A673 (cell line): Measurements from ENCODE around the gene DCAF8L2. TPM values are rescaled to one million over a fixed set of nuclear protein-coding genes. Genes with fewer than 3 reads are reported as not detected.
"Not testable (repeated sequence)": the region's sequence is repeated elsewhere in the genome, so short reads cannot be mapped to it uniquely, and the experiment has no call there.

ENCODE experiments used
- Bru-seq: library from RNA; stranded (reverse); fragments of 400-500 nt; gene quantifications from one replicate; lab custom pipeline; 2021; lab: Mats Ljungman, UMichigan
- BruChase-seq, 2 experiments: library from RNA; stranded (reverse); fragments of 400-500 nt; gene quantifications; one replicate each; lab custom pipeline; 2021; lab: Mats Ljungman, UMichigan
- BruUV-seq: library from RNA; stranded (reverse); fragments of 400-500 nt; replicated peaks from 2 replicates; lab custom pipeline; 2021; lab: Mats Ljungman, UMichigan
- CTCF ChIA-PET: fragments of 300-600 bp; sonication (Branson Sonifier 250); formaldehyde crosslinking; loops from one replicate; lab custom pipeline; 2022; ENCODE audit warnings: antibody characterized with exemption; lab: Charles Lee
- POLR2A ChIA-PET: fragments of 300-600 bp; sonication (Branson Sonifier 250); formaldehyde crosslinking; loops from one replicate; lab custom pipeline; 2022; ENCODE audit warnings: antibody characterized with exemption; ENCODE audit not compliant: low non-redundant PET; lab: Charles Lee
- DNase-seq: peaks from one replicate; pipeline ENCODE4 v3.0.0-alpha.2; 2015; ENCODE audit warnings: low spot score
- H3K27ac ChIP-seq: fragments of 200-600 bp; sonication (generic); 2 replicates; pipeline ENCODE4 v1.5.1; 2016; ENCODE audit warnings: mixed run types, low read depth, mild to moderate bottlenecking, mixed read lengths, antibody characterized with exemption, low read length; ENCODE audit not compliant: poor library complexity, severe bottlenecking
- H3K27me3 ChIP-seq: fragments of 200-600 bp; sonication (generic); replicated peaks from 2 replicates; pipeline ENCODE4 v1.6.1; 2017; ENCODE audit warnings: mixed run types, low read depth, mild to moderate bottlenecking, mixed read lengths, antibody characterized with exemption, low read length; ENCODE audit not compliant: insufficient read depth, poor library complexity
- H3K36me3 ChIP-seq: fragments of 200-600 bp; sonication (generic); 2 replicates; pipeline ENCODE4 v1.6.1; 2016; ENCODE audit warnings: mixed run types, mild to moderate bottlenecking, mixed read lengths, antibody characterized with exemption, low read length; ENCODE audit not compliant: insufficient read depth, poor library complexity, severe bottlenecking
- H3K4me1 ChIP-seq: fragments of 200-600 bp; sonication (generic); 2 replicates; pipeline ENCODE4 v1.6.1; 2017; ENCODE audit warnings: mixed run types, mild to moderate bottlenecking, mixed read lengths, antibody characterized with exemption, low read length; ENCODE audit not compliant: insufficient read depth, poor library complexity, severe bottlenecking
- H3K4me3 ChIP-seq: fragments of 200-600 bp; sonication (generic); 2 replicates; pipeline ENCODE4 v1.5.1; 2016; ENCODE audit warnings: low read depth, mixed run types, mild to moderate bottlenecking, mixed read lengths, low read length; ENCODE audit not compliant: poor library complexity, severe bottlenecking
- H3K9me3 ChIP-seq: fragments of 200-600 bp; sonication (generic); 2 replicates; pipeline ENCODE4 v1.6.1; 2016; ENCODE audit warnings: mixed run types, low read depth, mild to moderate bottlenecking, mixed read lengths, antibody characterized with exemption, low read length; ENCODE audit not compliant: poor library complexity, severe bottlenecking
- EZH2 ChIP-seq: fragments of 200-600 bp; sonication (generic); IDR thresholded peaks from 2 replicates; pipeline ENCODE4 v1.6.1; 2017; ENCODE audit warnings: borderline replicate concordance, low read depth, mild to moderate bottlenecking, mixed read lengths, antibody characterized with exemption, low read length; ENCODE audit not compliant: poor library complexity, severe bottlenecking
- intact Hi-C: fragments of 100-400 bp; cut with micrococcal nuclease; formaldehyde crosslinking; loops from one replicate; pipeline ENCODE4 v1.10.0; 2022; ENCODE audit not compliant: unreplicated experiment
- long read RNA-seq: library from polyadenylated mRNA; stranded (forward); transcript quantifications from one replicate; pipeline ENCODE4 v2.0.0, GENCODE V29; 2022
- total RNA-seq: library from RNA; stranded (reverse); gene quantifications from 2 replicates; pipeline ENCODE4 v1.2.3, GENCODE V29; 2021
- TF ChIP-seq, protein P1 (sequence below): fragments of 300-800, 200-600 bp; sonication (generic); conservative IDR thresholded peaks from 2 replicates; pipeline ENCODE4 v1.5.1; 2017; ENCODE audit warnings: low read depth, mild to moderate bottlenecking, antibody characterized with exemption, low read length, moderate library complexity, mixed read lengths

DCAF8L2 gene
- total RNA-seq (not detected in 2 replicates), Bru-seq, nascent RNA (not detected), BruChase-seq, experiment 1, labeled RNA remaining after a 2-hour chase (not detected), BruChase-seq, experiment 2, labeled RNA remaining after a 6-hour chase (not detected)
- long read RNA-seq: 0 reads

DNA sequence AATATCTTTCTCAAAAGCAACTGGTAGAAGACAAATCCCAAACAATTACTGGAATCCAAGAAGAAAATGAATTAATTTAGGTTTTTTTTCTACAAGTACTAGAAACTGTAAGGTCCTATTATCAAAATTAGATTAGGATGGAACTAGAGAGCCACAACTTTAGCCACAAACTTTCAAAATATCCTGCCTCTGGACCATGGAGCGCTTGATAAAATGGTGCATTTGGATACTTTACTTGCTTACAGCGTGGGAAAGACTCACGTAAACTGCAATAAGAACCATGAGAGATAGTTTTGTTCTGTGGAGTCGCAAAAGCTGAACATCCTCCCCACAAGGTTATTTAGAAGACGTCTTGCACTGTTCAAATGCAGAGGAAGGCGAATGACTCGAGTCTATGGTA, at the start of gene DCAF8L2:
DCAF8L2 (plus strand) TSS at position 301 of the 400 bp plus-strand sequence. CDS start 156,552 bp downstream, outside the sequence.
- ChIA-PET CTCF (no interaction called here), POLR2A (no interaction called here)
- Histone ChIP-seq H3K36me3 (no peaks in the 10 kb centered on the region), H3K27me3 (no peaks in the 10 kb centered on the region), H3K4me3 (no peak within 1 kb of the TSS), H3K9me3 (no peaks in the 10 kb centered on the region), H3K4me1 (no peaks in the 10 kb centered on the region), H3K27ac (no peak within 1 kb of the TSS)
- TF ChIP-seq, protein P1, sequence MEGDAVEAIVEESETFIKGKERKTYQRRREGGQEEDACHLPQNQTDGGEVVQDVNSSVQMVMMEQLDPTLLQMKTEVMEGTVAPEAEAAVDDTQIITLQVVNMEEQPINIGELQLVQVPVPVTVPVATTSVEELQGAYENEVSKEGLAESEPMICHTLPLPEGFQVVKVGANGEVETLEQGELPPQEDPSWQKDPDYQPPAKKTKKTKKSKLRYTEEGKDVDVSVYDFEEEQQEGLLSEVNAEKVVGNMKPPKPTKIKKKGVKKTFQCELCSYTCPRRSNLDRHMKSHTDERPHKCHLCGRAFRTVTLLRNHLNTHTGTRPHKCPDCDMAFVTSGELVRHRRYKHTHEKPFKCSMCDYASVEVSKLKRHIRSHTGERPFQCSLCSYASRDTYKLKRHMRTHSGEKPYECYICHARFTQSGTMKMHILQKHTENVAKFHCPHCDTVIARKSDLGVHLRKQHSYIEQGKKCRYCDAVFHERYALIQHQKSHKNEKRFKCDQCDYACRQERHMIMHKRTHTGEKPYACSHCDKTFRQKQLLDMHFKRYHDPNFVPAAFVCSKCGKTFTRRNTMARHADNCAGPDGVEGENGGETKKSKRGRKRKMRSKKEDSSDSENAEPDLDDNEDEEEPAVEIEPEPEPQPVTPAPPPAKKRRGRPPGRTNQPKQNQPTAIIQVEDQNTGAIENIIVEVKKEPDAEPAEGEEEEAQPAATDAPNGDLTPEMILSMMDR: no peak
- no peak for TF ChIP-seq EZH2
- no peak for DNase-seq
- BruUV-seq: no TSS peak
- intact Hi-C loops: no loop called here

DNA sequence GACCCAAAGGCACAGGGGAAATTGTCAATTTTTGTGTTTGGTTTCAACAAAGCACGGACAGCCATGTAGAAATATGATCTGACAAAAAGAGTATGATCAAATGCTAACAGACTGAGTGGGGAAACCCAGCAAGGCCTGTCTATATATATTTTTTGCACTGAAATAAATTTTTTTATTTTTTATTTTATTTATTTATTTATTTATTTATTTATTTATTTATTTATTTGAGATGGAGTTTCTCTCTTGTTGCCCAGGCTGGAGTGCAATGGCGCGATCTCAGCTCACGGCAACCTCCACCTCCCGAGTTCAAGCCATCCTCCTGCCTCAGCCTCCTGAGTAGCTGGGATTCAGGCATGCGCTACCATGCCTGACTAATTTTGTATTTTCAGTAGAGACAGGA, 49.0 kb upstream of the DCAF8L2 start:
- H3K27me3 ChIP-seq, POLR2A ChIA-PET, H3K27ac ChIP-seq, DNase-seq, H3K36me3 ChIP-seq, H3K4me3 ChIP-seq, H3K4me1 ChIP-seq, intact Hi-C loops, CTCF ChIA-PET, BruUV-seq, H3K9me3 ChIP-seq: not testable (repeated sequence)

DNA sequence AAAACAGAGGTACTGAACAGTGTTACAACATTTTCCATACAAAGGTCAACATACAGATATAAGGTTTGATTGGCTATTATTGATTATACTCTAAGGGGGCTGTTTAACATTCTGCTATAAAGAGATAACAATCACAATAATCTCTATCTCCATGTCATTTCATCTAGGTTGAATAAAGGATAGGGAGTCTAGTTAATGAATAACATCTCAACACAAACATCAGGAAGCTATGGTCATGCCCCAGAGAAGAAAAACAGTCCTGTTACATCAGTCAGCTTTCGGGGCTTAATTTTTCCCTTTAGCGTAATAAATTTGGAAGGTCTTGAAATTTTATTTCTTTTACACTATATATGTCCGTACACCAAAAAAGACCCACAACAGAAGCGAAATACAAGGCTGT, 41.5 kb upstream of the DCAF8L2 start:
- Histone ChIP-seq H3K4me3 (no peak overlapping the region), H3K27me3 (no peaks in the 10 kb centered on the region), H3K4me1 (no peaks in the 10 kb centered on the region), H3K36me3 (no peaks in the 10 kb centered on the region), H3K9me3 (no peaks in the 10 kb centered on the region), H3K27ac (no peak overlapping the region)
- CTCF ChIA-PET: no interaction called here
- DNase-seq: no peak
- TF ChIP-seq, protein P1: no peak
- no peak for TF ChIP-seq EZH2
- intact Hi-C loops: no loop called here
- no TSS peak for BruUV-seq
- POLR2A ChIA-PET: no interaction called here

DNA sequence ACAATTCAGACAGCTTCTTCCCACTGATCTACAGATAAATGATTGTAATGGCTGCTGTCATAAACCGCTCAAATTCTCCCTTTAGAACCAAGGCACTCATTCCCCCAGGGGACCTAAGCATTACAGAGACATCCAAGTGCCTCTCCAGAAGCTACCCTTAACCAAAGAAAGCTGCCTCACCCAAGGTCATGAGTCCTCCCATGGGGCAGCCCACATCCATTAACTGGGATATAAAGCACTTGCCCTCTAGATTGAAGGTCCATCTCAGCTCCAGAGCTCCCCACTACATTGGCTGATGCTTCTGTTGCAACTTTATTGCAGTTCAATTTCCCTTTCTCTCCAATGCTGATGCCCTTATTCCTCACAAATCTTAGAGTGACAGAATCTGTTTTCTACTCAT, 40.5 kb upstream of the DCAF8L2 start:
- Histone ChIP-seq H3K27ac (no peak overlapping the region), H3K9me3 (no peaks in the 10 kb centered on the region), H3K36me3 (no peaks in the 10 kb centered on the region), H3K27me3 (no peaks in the 10 kb centered on the region), H3K4me1 (no peaks in the 10 kb centered on the region), H3K4me3 (no peak overlapping the region)
- ChIA-PET POLR2A (no interaction called here), CTCF (no interaction called here)
- no peak for DNase-seq
- TF ChIP-seq, protein P1: no peak
- no peak for TF ChIP-seq EZH2
- intact Hi-C loops: no loop called here
- BruUV-seq: no TSS peak
